SU-DHL-6 (cell line): Measurements from ENCODE around the gene DTD2.

ENCODE experiments used
- H2AFZ ChIP-seq: fragments of 200-600 bp; sonication (generic); 2 replicates; pipeline ENCODE4 v1.6.1; 2014; ENCODE audit warnings: low read depth, mild to moderate bottlenecking, moderate library complexity, mixed read lengths, antibody characterized with exemption, low read length; ENCODE audit not compliant: severe bottlenecking
- H3F3A ChIP-seq: fragments of 200-600 bp; shearing (Covaris generic); 2 replicates; pipeline ENCODE4 v1.6.0; 2016; ENCODE audit warnings: antibody characterized with exemption, mild to moderate bottlenecking; ENCODE audit not compliant: insufficient read depth
- H3K27ac ChIP-seq: fragments of 200-600 bp; sonication (generic); 2 replicates; pipeline ENCODE4 v1.5.1; 2016; ENCODE audit warnings: low read depth, mild to moderate bottlenecking, low read length, moderate library complexity, mixed read lengths
- H3K27me3 ChIP-seq: fragments of 200-600 bp; sonication (generic), shearing (Covaris generic); 2 replicates; pipeline ENCODE4 v1.6.0; 2014; ENCODE audit warnings: mild to moderate bottlenecking, low read length
- H3K36me3 ChIP-seq: fragments of 200-600 bp; sonication (generic); 2 replicates; pipeline ENCODE4 v1.6.1; 2014; ENCODE audit warnings: mild to moderate bottlenecking, low read length, mixed read lengths
- H3K4me2 ChIP-seq: fragments of 300-600, 200-600 bp; shearing (Covaris generic), sonication (generic); 2 replicates; pipeline ENCODE4 v1.6.0; 2014; ENCODE audit warnings: low read length, low read depth, mild to moderate bottlenecking; ENCODE audit not compliant: poor library complexity, severe bottlenecking
- H3K4me3 ChIP-seq: fragments of 200-600 bp; sonication (generic); 2 replicates; pipeline ENCODE4 v1.5.1; 2014; ENCODE audit warnings: antibody characterized with exemption, low read length, mild to moderate bottlenecking, mixed read lengths; ENCODE audit not compliant: insufficient read depth, poor library complexity, severe bottlenecking
- H3K79me2 ChIP-seq: fragments of 200-600 bp; sonication (generic); 2 replicates; pipeline ENCODE4 v1.6.1; 2014; ENCODE audit warnings: mild to moderate bottlenecking, low read length, moderate library complexity; ENCODE audit not compliant: insufficient read depth
- H3K9ac ChIP-seq: fragments of 200-600 bp; sonication (generic); 2 replicates; pipeline ENCODE4 v1.7.0; 2014; ENCODE audit warnings: mild to moderate bottlenecking, low read length
- H3K9me2 ChIP-seq: fragments of 200-600 bp; sonication (generic); replicated peaks from 2 replicates; pipeline ENCODE4 v1.6.1; 2014; ENCODE audit warnings: low read length; ENCODE audit not compliant: insufficient read depth
- H3K9me3 ChIP-seq: fragments of 200-600 bp; sonication (generic); 2 replicates; pipeline ENCODE4 v1.6.1; 2014; ENCODE audit warnings: low read length, mixed read lengths; ENCODE audit not compliant: insufficient read depth
- H4K20me1 ChIP-seq: fragments of 200-600 bp; sonication (generic); 2 replicates; pipeline ENCODE4 v1.6.1; 2014; ENCODE audit warnings: low read depth, mild to moderate bottlenecking, antibody characterized with exemption, low read length, moderate library complexity, mixed read lengths
- EZH2phosphoT487 ChIP-seq: fragments of 200-600 bp; sonication (generic), shearing (Covaris generic); conservative IDR thresholded peaks from 2 replicates; pipeline ENCODE4 v1.6.1; 2018; ENCODE audit warnings: mild to moderate bottlenecking, antibody characterized with exemption, low read length, moderate library complexity, mixed read lengths
- TF ChIP-seq, protein P1 (sequence below): fragments of 200-600 bp; sonication (generic); IDR thresholded peaks from one replicate; pipeline ENCODE4 v1.5.1; 2017; ENCODE audit warnings: antibody characterized with exemption, mild to moderate bottlenecking, low read length, moderate library complexity; ENCODE audit not compliant: insufficient read depth, poor library complexity, severe bottlenecking

Gene DTD2

DNA sequence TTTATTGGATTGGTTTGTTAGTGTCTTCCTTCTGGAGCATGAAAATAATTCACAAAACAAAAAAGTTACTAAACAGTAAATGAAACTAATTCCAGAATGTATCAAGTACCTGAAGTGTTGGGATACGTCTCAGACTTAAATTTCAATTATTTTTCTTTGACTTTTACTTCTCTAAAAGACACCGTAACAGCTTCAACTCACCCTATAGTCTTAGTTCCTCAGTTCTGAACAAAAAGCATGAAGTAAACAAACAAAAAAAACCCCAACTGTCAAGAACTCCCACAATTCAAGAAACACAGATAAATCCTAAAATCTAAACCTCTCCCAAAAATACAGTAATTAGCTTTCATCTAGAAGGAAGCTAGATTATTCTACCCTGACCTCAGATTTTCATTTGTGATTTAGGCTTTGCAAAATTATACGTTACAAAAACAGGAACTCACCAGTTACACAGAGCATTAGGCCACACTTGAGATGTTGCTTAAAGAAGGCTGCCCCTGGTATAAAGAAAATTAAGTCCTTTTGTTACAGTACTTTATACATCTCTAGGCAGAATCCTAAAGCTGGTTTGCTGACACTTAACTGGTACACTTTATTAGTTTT is 47.2 kb downstream of the DTD2 start:
- peak overlapping the region; percentile 80 for H2AFZ ChIP-seq
- H3K9me2 ChIP-seq: no peaks in the 10 kb centered on the region

DNA sequence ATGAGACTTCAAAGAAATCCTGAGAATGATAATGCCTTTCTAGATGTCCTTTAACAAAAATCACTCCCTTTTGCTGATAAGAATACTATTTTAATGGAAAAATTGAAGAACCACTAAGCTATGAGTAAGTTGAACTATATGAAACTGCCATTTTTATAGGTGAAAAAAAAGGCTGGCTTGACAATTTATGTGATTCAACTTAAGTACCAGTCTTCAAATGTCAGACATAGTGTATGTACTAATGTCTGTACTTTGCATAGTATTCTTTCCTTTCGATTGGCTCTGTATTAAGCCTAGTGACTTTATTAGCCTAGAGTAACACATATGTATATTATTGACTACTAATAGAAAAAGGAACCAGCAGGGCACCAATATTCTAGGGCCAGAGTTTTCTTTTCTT is 48.9 kb downstream of the DTD2 start:
- Histone ChIP-seq H3K9me3 (no peaks in the 10 kb centered on the region), H3K9me2 (no peaks in the 10 kb centered on the region), H3K79me2 (0 out of 2 replicates have a peak, but pooled peaks cover 6% of the 10 kb centered on the region), H4K20me1 (no peaks in the 10 kb centered on the region), H2AFZ (no peak overlapping the region), H3F3A (peaks cover 4% of the 10 kb centered on the region; the same call in 1 of the 2 replicates), H3K27me3 (no peaks in the 10 kb centered on the region), H3K4me2 (no peak overlapping the region), H3K9ac (no peak overlapping the region), H3K4me3 (no peak overlapping the region), H3K27ac (no peak overlapping the region), H3K36me3 (no peaks in the 10 kb centered on the region)
- TF ChIP-seq, protein P1, sequence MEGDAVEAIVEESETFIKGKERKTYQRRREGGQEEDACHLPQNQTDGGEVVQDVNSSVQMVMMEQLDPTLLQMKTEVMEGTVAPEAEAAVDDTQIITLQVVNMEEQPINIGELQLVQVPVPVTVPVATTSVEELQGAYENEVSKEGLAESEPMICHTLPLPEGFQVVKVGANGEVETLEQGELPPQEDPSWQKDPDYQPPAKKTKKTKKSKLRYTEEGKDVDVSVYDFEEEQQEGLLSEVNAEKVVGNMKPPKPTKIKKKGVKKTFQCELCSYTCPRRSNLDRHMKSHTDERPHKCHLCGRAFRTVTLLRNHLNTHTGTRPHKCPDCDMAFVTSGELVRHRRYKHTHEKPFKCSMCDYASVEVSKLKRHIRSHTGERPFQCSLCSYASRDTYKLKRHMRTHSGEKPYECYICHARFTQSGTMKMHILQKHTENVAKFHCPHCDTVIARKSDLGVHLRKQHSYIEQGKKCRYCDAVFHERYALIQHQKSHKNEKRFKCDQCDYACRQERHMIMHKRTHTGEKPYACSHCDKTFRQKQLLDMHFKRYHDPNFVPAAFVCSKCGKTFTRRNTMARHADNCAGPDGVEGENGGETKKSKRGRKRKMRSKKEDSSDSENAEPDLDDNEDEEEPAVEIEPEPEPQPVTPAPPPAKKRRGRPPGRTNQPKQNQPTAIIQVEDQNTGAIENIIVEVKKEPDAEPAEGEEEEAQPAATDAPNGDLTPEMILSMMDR: no peak
- TF ChIP-seq EZH2phosphoT487: no peak

More for the DNA sequence above, 47.2 kb downstream of the DTD2 start:
- Histone ChIP-seq H3K9me3 (no peaks in the 10 kb centered on the region), H3K9ac (peak overlapping the region; percentile 40), H3K4me3 (peak overlapping the region; percentile 7), H4K20me1 (no peaks in the 10 kb centered on the region), H3K79me2 (0 out of 2 replicates have a peak, but pooled peaks cover 6% of the 10 kb centered on the region), H3K27ac (peak overlapping the region; percentile 66), H3F3A (peaks cover 4% of the 10 kb centered on the region; the same call in 1 of the 2 replicates), H3K36me3 (no peaks in the 10 kb centered on the region), H3K27me3 (no peaks in the 10 kb centered on the region), H3K4me2 (peak overlapping the region; percentile 65)
- TF ChIP-seq EZH2phosphoT487: no peak
- TF ChIP-seq, protein P1: no peak

DNA sequence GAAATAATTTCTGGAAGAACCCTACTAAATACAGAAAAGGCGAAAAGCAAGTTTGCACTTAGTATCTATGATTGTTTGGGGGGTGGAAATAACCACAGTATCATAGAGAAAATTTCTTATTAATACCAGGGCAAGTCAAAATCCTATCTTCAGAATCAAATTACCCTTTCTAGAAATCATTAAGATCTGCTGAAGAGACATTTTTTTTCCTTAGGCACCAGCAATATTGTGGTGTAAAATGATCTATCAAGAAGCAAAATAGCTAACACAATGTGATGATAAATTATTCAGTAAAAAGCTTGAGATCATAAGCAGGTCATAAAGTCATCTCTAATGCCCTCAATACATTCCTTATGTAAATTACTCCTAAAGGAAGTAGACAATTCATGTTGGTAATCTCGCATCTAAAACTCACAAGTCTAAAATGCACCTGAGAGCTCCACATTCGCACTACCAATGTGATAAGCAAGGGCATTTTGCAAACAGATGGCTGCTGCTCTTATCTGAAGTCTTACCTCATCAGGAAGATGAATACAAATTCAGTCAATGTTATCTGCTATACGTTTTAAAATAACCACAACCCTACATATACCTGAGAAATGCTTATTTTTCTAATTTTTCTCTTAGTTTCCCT is 51.6 kb downstream of the DTD2 start:
- Histone ChIP-seq H3K27me3 (no peaks in the 10 kb centered on the region), H3K9ac (no peak overlapping the region), H3K9me2 (no peaks in the 10 kb centered on the region), H3K4me2 (no peak overlapping the region), H3K27ac (no peak overlapping the region), H3K79me2 (0 out of 2 replicates have a peak, but pooled peaks cover 5% of the 10 kb centered on the region), H3F3A (no peaks in the 10 kb centered on the region), H3K4me3 (no peak overlapping the region), H3K9me3 (no peaks in the 10 kb centered on the region), H3K36me3 (no peaks in the 10 kb centered on the region), H4K20me1 (no peaks in the 10 kb centered on the region), H2AFZ (no peak overlapping the region)
- TF ChIP-seq, protein P1: no peak
- no peak for TF ChIP-seq EZH2phosphoT487
